ENCODE data around the gene KLK11.

- no peak for TF ChIP-seq TAF1 (conservative IDR thresholded peaks at IDR 0.05)
- TF ChIP-seq CTCF (IDR thresholded peaks at IDR 0.05; ENCODE audit: low read depth, low read length, missing input control): no peak
- TF ChIP-seq EGR1 (IDR thresholded peaks at IDR 0.05; ENCODE audit: low read depth in 2 of 2): no peak
- no peak for TF ChIP-seq RAD21 (IDR thresholded peaks at IDR 0.05)
- TF ChIP-seq SP1 (IDR thresholded peaks at IDR 0.05): no peak
- no peak for TF ChIP-seq ZBTB33 (IDR thresholded peaks at IDR 0.05)
- TF ChIP-seq YY1 (IDR thresholded peaks at IDR 0.05): no peak
- no peak for TF ChIP-seq ATF3 (IDR thresholded peaks at IDR 0.05)
These were observed 46.7 kb downstream of the KLK11 start for GRCh38 chr19:50979758-50980157.

Measured in liver (tissue), 3 donors.